ENCODE data around the gene MYOM3. TPM values are rescaled to one million over a fixed set of nuclear protein-coding genes. Genes with fewer than 3 reads are reported as not detected.

Gene MYOM3
- total RNA-seq, 1 donor from 2014 or later, result 0.29 TPM

GRCh38 chr1:24086466-24086865 lies 25.5 kb downstream of the MYOM3 start:
- Mint-ChIP-seq H3K36me3 (no peaks in the 10 kb centered on the region), H3K27ac (no peak overlapping the region), H3K9me3 (no peaks in the 10 kb centered on the region), H3K4me1 (peaks cover 5% of the 10 kb centered on the region), H3K4me3 (no peak overlapping the region), H3K27me3 (ENCODE audit: low read depth) (peaks cover 4% of the 10 kb centered on the region)
- no peak for DNase-seq (ENCODE audit: low spot score in 2 of 2, unreplicated experiment in 2 of 2)
- no peak for TF ChIP-seq CTCF (IDR thresholded peaks at IDR 0.05; ENCODE audit: unreplicated experiment)

GRCh38 chr1:24085546-24085945 lies 26.4 kb downstream of the MYOM3 start:
- H3K36me3 Mint-ChIP-seq, result no peaks in the 10 kb centered on the region
- H3K9me3 Mint-ChIP-seq, result no peaks in the 10 kb centered on the region
- H3K4me3 Mint-ChIP-seq, result no peak overlapping the region
- DNase-seq (ENCODE audit: low spot score in 2 of 2, unreplicated experiment in 2 of 2), result no peak
- peaks cover 4% of the 10 kb centered on the region for H3K27me3 Mint-ChIP-seq (ENCODE audit: low read depth)
- no peak for TF ChIP-seq CTCF (IDR thresholded peaks at IDR 0.05; ENCODE audit: unreplicated experiment)
- H3K4me1 Mint-ChIP-seq, result peaks cover 5% of the 10 kb centered on the region
- H3K27ac Mint-ChIP-seq, result no peak overlapping the region

GRCh38 chr1:24085007-24085406 lies 26.9 kb downstream of the MYOM3 start:
- no peak for TF ChIP-seq CTCF (IDR thresholded peaks at IDR 0.05; ENCODE audit: unreplicated experiment)
- Mint-ChIP-seq H3K4me1 (peaks cover 3% of the 10 kb centered on the region), H3K9me3 (no peaks in the 10 kb centered on the region), H3K27ac (no peak overlapping the region), H3K36me3 (no peaks in the 10 kb centered on the region), H3K4me3 (no peak overlapping the region), H3K27me3 (ENCODE audit: low read depth) (peaks cover 4% of the 10 kb centered on the region)
- DNase-seq (ENCODE audit: low spot score in 2 of 2, unreplicated experiment in 2 of 2), result no peak

- TF ChIP-seq CTCF (IDR thresholded peaks at IDR 0.05; ENCODE audit: unreplicated experiment), result no peak
- H3K36me3 Mint-ChIP-seq, result no peaks in the 10 kb centered on the region
- H3K9me3 Mint-ChIP-seq, result no peaks in the 10 kb centered on the region
- no peaks in the 10 kb centered on the region for H3K4me1 Mint-ChIP-seq
- no peak for DNase-seq (ENCODE audit: low spot score in 2 of 2, unreplicated experiment in 2 of 2)
- no peak overlapping the region for H3K27ac Mint-ChIP-seq
- peaks cover 4% of the 10 kb centered on the region for H3K27me3 Mint-ChIP-seq (ENCODE audit: low read depth)
- no peak overlapping the region for H3K4me3 Mint-ChIP-seq
Measured at GRCh38 chr1:24084050-24084449, 27.9 kb downstream of the MYOM3 start.

- DNase-seq (ENCODE audit: low spot score in 2 of 2, unreplicated experiment in 2 of 2), result no peak
- Mint-ChIP-seq H3K4me1 (no peaks in the 10 kb centered on the region), H3K4me3 (no peak overlapping the region), H3K36me3 (no peaks in the 10 kb centered on the region), H3K27me3 (ENCODE audit: low read depth) (peaks cover 4% of the 10 kb centered on the region), H3K9me3 (no peaks in the 10 kb centered on the region), H3K27ac (no peak overlapping the region)
- TF ChIP-seq CTCF (IDR thresholded peaks at IDR 0.05; ENCODE audit: unreplicated experiment), result no peak
Measured at GRCh38 chr1:24082372-24082771, 29.6 kb downstream of the MYOM3 start.

- Mint-ChIP-seq H3K27me3 (ENCODE audit: low read depth) (no peaks in the 10 kb centered on the region), H3K4me1 (peaks cover 4% of the 10 kb centered on the region), H3K9me3 (no peaks in the 10 kb centered on the region), H3K4me3 (no peak overlapping the region), H3K36me3 (no peaks in the 10 kb centered on the region), H3K27ac (no peak overlapping the region)
- no peak for TF ChIP-seq CTCF (IDR thresholded peaks at IDR 0.05; ENCODE audit: unreplicated experiment)
- DNase-seq (ENCODE audit: low spot score in 2 of 2, unreplicated experiment in 2 of 2), result no peak
Measured at GRCh38 chr1:24081190-24081589, 30.7 kb downstream of the MYOM3 start.

Measured in mesothelial cell of epicardium (in vitro differentiated cells).